HG02981 (cell line): ENCODE results near the gene PEX11B.
A peak's percentile ranks its signal among the peaks of the same experiment; 100 is the strongest.
"Not testable (repeated sequence)": the region's sequence is repeated elsewhere in the genome, so short reads cannot be mapped to it uniquely, and the experiment has no call there.

Experiments
- ATAC-seq: cut with Tn5 transposase; IDR thresholded peaks from one replicate; pipeline ENCODE4 v1.9.1; 2021; ENCODE audit warnings: mild to moderate bottlenecking, moderate library complexity; ENCODE audit not compliant: unreplicated experiment

The PEX11B gene

DNA sequence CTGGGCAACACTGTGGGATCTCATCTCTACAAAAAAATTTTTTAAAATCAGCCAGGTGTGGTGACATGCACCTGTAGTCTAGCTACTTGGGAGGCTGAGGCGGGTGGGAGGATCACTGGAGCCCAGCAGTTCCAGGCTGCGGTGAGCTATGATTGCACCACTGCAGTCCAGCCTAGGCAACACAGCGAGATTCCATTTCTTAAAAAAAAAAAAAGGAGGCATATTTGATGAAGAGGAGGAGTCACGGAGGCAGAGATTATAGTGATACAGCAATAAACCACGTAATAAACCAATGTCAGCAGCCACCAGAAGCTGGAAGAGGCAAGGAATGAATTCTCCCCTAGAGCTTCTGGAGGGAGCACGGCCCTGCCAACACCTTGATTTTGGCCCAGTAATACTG lies 35.3 kb upstream of the PEX11B start:
- ATAC-seq: no peak

GRCh38 chr1:145952903-145953302 lies 34.4 kb upstream of the PEX11B start:
- ATAC-seq: no peak

DNA sequence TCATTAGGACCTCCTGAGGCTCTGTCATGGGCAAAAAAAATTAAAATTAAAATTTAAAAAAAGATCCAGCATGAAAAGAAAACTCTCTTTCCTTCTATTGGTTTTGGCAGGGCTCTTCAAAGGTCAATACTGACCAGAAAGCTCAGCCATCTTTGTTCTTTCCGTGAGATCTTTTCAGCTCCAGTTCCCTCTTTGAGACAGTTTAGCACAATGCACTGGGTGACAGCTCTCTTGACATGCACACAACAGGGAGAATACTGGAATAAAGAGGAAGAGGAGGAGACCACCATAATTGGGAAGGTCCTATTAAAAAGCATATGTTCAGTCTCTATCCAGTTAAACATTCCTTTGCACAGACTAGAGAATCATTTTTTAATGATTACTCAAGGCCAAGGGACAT lies 33.0 kb upstream of the PEX11B start:
- ATAC-seq: no peak

- ATAC-seq: no peak
Observed at GRCh38 chr1:145949219-145949618, 30.7 kb upstream of the PEX11B start.

DNA sequence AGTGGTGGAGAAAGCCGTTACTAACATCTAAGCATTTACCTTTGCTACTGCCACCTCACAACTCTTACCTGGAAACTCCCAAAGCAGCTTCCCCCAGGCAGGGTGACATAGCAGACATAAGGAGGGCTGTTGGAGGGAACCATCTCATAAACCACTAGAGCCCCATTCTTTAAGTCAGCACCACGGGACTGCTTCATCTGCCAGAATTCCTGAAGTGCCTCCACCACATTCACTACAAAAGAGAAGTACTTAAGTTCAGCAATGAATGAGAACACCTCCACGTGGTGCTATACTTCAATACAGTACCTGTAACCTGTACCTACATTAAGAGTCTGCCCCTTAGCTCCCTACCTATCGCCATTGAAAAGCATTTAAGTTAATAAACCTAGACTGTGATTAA lies 29.0 kb upstream of the PEX11B start:
- no peak for ATAC-seq

DNA sequence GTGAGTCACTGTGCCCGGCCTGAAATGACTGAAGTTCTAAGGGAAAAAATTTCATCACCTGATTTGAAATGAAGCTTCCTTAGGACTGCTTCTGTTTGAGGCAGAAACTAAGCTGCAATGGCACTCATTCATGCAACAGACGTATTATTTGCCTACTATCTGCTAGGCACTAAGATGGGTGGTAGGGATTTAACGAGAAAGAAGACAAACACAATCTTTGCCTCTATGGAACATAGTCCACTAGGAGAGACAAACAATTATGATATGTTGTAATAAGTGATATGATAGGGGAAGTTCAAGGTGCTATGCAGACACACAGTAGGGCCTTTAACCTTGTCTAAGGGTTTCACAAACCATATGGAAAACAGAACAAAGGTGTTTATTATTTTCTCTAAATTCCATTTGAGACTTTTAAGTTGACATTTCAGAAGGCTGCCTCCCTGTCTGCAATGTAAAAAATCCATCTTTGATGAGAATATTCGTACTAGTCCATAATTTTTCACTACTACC lies 28.0 kb upstream of the PEX11B start:
- ATAC-seq: no peak

DNA sequence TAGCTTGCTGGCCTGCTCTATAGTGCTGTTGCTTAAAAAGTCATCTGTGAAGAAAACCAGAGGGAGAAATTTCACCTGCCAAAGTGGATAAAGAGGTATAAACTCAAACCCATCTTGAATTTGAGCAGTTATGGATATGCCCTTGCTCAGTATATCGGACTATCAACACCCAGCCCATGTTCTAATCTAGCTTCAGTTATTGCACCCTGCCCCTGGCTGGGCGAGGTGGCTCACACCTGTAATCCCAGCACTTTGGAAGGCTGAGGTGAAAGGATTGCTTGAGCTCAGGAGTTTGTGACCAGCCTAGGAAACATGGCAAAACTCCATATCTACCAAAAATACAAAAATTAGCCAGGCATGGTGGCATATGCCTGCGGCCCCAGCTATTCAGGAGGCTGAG lies 26.0 kb upstream of the PEX11B start:
- no peak for ATAC-seq

DNA sequence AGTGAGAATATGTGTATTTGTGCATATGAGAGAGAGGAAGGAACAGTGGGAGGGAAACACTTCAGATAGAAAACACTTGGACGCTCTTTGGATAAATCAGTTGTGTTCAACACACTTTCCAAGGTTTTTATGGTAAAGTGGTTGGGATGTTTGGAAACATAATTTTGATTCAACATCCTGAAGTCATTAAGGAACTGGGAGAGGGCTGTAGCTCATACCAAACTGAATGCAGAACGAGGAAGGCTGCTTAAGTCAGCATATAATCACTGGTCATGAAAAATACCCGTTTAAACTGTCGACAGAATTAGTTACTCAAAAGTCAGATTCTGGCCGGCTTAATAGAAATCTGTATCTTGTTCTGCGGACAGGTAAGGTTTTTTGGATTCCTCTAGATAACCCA lies 24.4 kb upstream of the PEX11B start:
- no peak for ATAC-seq

GRCh38 chr1:145942405-145942804 lies 23.9 kb upstream of the PEX11B start:
- no peak for ATAC-seq

DNA sequence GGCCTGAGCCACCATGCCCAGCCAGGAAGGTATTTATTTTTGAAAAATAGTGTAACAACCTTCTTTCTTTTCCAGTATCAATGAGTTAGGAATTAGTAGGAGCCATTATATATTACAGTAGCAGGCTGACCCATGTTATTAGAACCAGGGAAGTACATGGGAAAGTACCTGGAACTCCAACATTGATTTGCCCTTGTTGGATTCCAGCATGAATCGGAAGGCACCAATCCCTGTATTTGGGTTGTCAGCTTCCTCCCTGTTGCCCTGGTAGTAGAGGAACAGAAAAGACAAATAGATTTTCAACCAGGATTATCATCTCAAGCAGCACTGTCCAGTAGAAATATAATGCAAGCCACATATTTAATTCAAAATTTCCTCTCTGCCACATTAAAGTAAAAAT lies 18.9 kb upstream of the PEX11B start:
- ATAC-seq: no peak

DNA sequence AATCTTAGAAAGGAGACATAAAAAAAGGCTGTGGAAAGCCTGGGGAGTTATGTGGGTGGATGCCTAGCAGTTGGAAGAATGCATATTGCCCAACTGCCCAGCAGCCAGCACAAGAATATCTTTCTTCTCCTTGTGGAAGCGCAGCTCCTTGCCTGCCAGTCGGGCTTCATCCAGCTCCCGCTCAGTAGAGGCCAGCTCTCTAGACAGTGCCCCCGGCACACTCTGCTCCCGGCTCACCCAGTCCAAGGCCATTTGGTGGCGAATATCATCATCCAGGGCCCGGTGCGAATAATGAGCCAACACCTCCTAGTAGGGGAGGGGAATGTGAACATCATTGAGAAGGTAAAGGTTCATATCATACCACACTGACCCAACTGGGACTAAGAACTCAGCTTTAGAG lies 17.7 kb upstream of the PEX11B start:
- no peak for ATAC-seq

DNA sequence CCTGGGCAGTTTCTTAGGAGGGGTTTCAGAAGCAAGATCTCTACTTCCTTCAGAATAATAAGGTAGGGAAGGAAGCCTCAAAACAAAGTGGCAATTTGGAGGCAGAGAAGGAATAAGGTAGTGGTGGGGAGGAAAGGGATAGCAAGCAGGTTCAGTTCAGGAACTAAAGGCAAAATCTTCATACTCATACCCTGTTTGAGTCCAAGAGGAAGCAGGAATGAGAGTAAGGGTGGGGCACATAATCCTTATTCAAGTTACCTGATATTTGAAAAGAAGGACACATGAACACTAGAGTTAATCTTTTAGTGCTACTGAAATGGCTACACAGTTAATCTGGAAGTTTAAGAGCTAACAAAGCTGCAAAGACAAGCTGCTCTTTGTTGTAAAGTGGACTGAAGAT lies 17.2 kb upstream of the PEX11B start:
- ATAC-seq: no peak

GRCh38 chr1:145932522-145933009 lies 14.0 kb upstream of the PEX11B start:
- ATAC-seq: not testable (repeated sequence)

GRCh38 chr1:145927916-145928643 lies 9.6 kb upstream of the PEX11B start:
- ATAC-seq: no peak

DNA sequence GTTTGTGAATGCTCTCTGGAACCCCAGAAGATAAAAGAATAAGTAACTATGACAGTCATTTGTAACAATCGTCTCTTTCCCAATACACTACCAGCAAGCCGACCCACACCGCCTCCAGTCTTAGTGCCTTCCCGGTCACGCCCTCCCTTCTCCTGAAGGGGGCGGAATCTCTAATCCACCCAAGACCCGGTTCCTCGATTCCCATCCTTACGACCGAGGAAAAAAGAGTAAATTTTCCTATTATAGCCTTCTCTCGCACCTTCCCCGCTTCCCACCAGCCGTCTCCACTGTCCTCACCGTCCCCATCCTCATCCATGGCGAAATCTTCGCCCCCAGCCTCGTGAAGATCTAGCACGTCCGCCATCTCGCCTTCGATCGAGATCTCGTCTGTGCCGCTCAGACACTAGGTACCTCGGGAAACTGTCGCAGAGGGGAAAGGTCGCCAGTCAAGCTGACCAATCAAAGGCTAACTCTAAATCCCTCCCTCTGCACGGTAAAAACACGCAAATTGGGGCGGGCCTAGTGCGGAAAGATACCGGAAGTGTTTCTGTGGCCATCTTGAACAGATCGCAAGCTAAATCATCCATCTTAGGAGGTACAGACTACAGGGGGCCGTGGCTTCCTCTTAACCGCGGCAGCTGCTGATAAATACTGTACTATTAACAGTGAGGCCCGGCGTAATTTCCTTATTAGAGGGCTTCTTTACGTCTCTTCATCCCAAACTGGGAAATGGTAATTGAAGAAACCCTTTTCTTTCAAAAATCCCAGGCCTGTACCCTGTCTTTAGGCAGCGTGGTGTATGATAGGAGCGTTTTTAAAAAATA lies 8.8 kb upstream of the PEX11B start, which contains the start of gene RBM8A:
TSS of gene RBM8A (minus strand) at position 422 of the 824 bp plus-strand sequence. CDS start at position 364, 58 bp downstream.
- peak; percentile 98 for ATAC-seq

DNA sequence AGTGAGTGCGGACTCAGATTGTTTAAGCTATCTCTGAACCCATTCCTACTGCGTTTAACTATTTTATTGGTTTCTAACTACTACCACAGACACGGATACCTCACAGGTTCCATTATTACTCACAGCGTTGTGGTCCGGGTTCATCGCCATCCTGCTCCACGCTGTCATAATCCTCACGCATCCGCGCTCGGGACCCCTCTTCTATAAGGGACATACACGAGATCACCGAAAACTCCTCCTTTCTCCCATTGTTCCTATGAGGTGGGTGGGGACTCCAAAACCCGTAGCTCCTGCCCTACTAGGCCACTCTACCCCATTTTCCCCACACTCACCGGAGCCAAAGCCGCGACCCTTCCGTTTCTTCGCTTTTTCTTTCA lies 8.2 kb upstream of the PEX11B start:
- ATAC-seq: no peak

- no peak for ATAC-seq
Observed at GRCh38 chr1:145922266-145922665, 3.7 kb upstream of the PEX11B start.

GRCh38 chr1:145920297-145920696 lies 1.8 kb upstream of the PEX11B start:
- ATAC-seq: not testable (repeated sequence)

DNA sequence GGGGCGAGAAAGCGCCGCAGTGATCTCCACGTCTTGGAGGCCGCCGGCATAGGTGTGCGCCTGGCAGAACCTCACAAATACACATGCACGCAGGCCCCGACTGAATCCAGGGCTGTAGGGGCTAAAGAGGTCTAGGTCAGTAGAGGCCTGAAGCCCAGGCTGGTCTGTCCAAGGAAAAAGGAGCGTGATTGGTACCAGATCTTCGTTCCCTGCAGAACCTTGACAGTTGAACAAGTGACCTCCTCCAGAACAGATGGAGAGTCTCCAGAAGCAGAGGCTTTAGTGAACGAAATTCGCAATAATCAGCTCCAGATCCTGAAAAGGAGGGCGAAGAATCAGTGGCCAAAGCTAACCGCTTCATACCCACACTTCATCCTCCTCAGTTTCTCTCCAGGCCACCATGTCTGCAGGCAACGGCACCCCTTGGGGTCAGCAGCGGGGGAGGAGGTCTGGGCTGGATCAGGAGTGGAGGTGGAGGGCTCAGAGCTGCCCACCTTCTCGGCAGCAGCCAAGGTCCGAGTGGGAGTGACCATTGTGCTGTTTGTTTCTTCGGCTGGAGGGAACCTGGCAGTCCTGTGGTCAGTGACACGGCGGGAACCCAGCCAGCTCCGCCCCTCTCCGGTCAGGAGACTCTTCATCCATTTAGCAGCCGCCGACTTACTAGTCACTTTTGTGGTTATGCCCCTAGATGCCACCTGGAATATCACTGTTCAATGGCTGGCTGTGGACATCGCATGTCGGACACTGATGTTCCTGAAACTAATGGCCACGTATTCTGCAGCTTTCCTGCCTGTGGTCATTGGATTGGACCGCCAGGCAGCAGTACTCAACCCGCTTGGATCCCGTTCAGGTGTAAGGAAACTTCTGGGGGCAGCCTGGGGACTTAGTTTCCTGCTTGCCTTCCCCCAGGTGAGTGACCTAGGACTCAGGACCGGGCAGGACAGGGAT lies 749 bp upstream of the PEX11B start:
- peak; percentile 80 for ATAC-seq

DNA sequence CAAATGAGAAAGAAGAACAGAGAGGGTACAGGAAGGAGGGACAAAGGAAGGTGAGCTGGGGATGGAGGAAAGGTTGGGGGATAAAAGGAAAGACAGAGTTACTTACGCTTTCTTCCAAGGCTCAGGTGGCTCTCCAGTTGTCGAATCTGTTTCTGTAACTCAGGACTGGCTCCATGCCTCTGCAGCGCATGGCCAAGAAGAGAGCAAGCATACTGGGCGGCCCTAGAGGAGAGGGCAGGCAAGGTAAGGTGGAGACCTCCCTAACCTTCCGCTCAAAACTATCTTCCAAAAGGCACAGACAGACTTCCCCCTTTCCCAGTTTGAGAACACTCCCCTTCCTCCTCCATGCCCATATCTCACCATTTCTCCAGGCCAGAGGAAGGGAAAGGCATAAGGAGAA lies 922 bp downstream of the PEX11B start:
- no peak for ATAC-seq

GRCh38 chr1:145916745-145917144 lies 1.8 kb downstream of the PEX11B start:
- no peak for ATAC-seq
